ENCODE data around the gene OPCML.

- TF ChIP-seq CTCF (IDR thresholded peaks at IDR 0.05) (no peak), POLR2A (IDR thresholded peaks at IDR 0.05) (no peak)
Measured at GRCh38 chr11:132780046-132780445, 752.3 kb downstream of the OPCML start.
